ENCODE data around the gene PIP4K2A. TPM values are rescaled to one million over a fixed set of nuclear protein-coding genes. Genes with fewer than 3 reads are reported as not detected.

Gene PIP4K2A
- total RNA-seq, 2 donors from 2014 or later: 13.2 to 17.4 TPM

- H3K4me3 ChIP-seq: no peak overlapping the region
- no peaks in the 10 kb centered on the region for H3K4me1 ChIP-seq (replicated peaks)
- TF ChIP-seq POLR2A (IDR thresholded peaks at IDR 0.05) (no peak), CTCF (IDR thresholded peaks at IDR 0.05) (no peak), POLR2AphosphoS5 (IDR thresholded peaks at IDR 0.05) (no peak)
- H3K27ac ChIP-seq: no peak overlapping the region
- no peaks in the 10 kb centered on the region for H3K27me3 ChIP-seq (replicated peaks; ENCODE audit: insufficient read depth)
- H3K9me3 ChIP-seq: no peaks in the 10 kb centered on the region
- no peaks in the 10 kb centered on the region for H3K36me3 ChIP-seq
- no peak for DNase-seq (ENCODE audit: low spot score)
- intact Hi-C loops (cut with DNase I): no loop called here
- WGBS: 93% methylated on average over 3 of the region's 3 CpGs
These were observed 92.7 kb downstream of the PIP4K2A start for GRCh38 chr10:22621726-22622125.

GRCh38 chr10:22620929-22621328, 93.4 kb downstream of the PIP4K2A start:
- H3K27ac ChIP-seq: no peak overlapping the region
- no peaks in the 10 kb centered on the region for H3K36me3 ChIP-seq
- no peak overlapping the region for H3K4me3 ChIP-seq
- no peak for DNase-seq (ENCODE audit: low spot score)
- no peaks in the 10 kb centered on the region for H3K9me3 ChIP-seq
- no peaks in the 10 kb centered on the region for H3K4me1 ChIP-seq (replicated peaks)
- 95% methylated on average over 3 of the region's 3 CpGs for WGBS
- intact Hi-C loops (cut with DNase I): no loop called here
- TF ChIP-seq POLR2AphosphoS5 (IDR thresholded peaks at IDR 0.05): no peak
- TF ChIP-seq POLR2A (IDR thresholded peaks at IDR 0.05): no peak
- TF ChIP-seq CTCF (IDR thresholded peaks at IDR 0.05): no peak
- H3K27me3 ChIP-seq (replicated peaks; ENCODE audit: insufficient read depth): no peaks in the 10 kb centered on the region

- intact Hi-C loops (cut with DNase I): no loop called here
- H3K9me3 ChIP-seq: no peaks in the 10 kb centered on the region
- H3K36me3 ChIP-seq: no peaks in the 10 kb centered on the region
- no peak for DNase-seq (ENCODE audit: low spot score)
- 36% methylated on average over 8 of the region's 8 CpGs for WGBS
- no peak overlapping the region for H3K27ac ChIP-seq
- H3K4me3 ChIP-seq: no peak overlapping the region
- no peaks in the 10 kb centered on the region for H3K27me3 ChIP-seq (replicated peaks; ENCODE audit: insufficient read depth)
- no peaks in the 10 kb centered on the region for H3K4me1 ChIP-seq (replicated peaks)
- no peak for TF ChIP-seq CTCF (IDR thresholded peaks at IDR 0.05)
- TF ChIP-seq POLR2A (IDR thresholded peaks at IDR 0.05): no peak
- TF ChIP-seq POLR2AphosphoS5 (IDR thresholded peaks at IDR 0.05): no peak
These were observed 94.1 kb downstream of the PIP4K2A start for GRCh38 chr10:22620140-22620857.

GRCh38 chr10:22619101-22619500, 95.3 kb downstream of the PIP4K2A start:
- Histone ChIP-seq H3K4me1 (replicated peaks) (no peaks in the 10 kb centered on the region), H3K36me3 (no peaks in the 10 kb centered on the region), H3K27me3 (replicated peaks; ENCODE audit: insufficient read depth) (no peaks in the 10 kb centered on the region), H3K4me3 (no peak overlapping the region), H3K27ac (no peak overlapping the region), H3K9me3 (no peaks in the 10 kb centered on the region)
- 63% methylated on average over 2 of the region's 2 CpGs for WGBS
- DNase-seq (ENCODE audit: low spot score): no peak
- TF ChIP-seq POLR2A (IDR thresholded peaks at IDR 0.05) (no peak), CTCF (IDR thresholded peaks at IDR 0.05) (no peak), POLR2AphosphoS5 (IDR thresholded peaks at IDR 0.05) (no peak)
- intact Hi-C loops (cut with DNase I): no loop called here

Data from prostate gland (tissue), 2 donors.